Lower lobe of right lung (tissue), 2 donors: Measurements from ENCODE around the gene GPD1. TPM values are rescaled to one million over a fixed set of nuclear protein-coding genes. Genes with fewer than 3 reads are reported as not detected.
"Not testable (repeated sequence)": the region's sequence is repeated elsewhere in the genome, so short reads cannot be mapped to it uniquely, and the experiment has no call there.

Source experiments
- ATAC-seq, 2 donors: fragments of 200-7000 bp; cut with Tn5 transposase; one replicate each; pipeline ENCODE4 v1.9.1; 2020 to 2022; ENCODE audit warnings: mild to moderate bottlenecking in 2 of 2, moderate library complexity in 2 of 2
- DNase-seq: peaks from one replicate; pipeline ENCODE4 v3.0.0-alpha.2; 2020
- H3K27ac ChIP-seq: fragments of 200-600 bp; one replicate; pipeline ENCODE4 v1.8.0; 2022
- H3K27me3 ChIP-seq: fragments of 200-600 bp; one replicate; pipeline ENCODE4 v1.8.0; 2022; ENCODE audit warnings: low read depth
- H3K36me3 ChIP-seq: fragments of 200-600 bp; one replicate; pipeline ENCODE4 v1.8.0; 2022; ENCODE audit warnings: mild to moderate bottlenecking
- H3K4me1 ChIP-seq: fragments of 200-600 bp; one replicate; pipeline ENCODE4 v1.8.0; 2022
- H3K4me3 ChIP-seq: fragments of 200-600 bp; one replicate; pipeline ENCODE4 v1.8.0; 2022; ENCODE audit warnings: mild to moderate bottlenecking
- H3K9me3 ChIP-seq: fragments of 200-600 bp; one replicate; pipeline ENCODE4 v1.8.0; 2022
- CTCF ChIP-seq: fragments of 200-600 bp; IDR thresholded peaks from one replicate; pipeline ENCODE4 v1.8.0; 2022; ENCODE audit warnings: antibody characterized with exemption, mild to moderate bottlenecking
- intact Hi-C: fragments of 100-400 bp; cut with DNase I; formaldehyde crosslinking; loops from one replicate; pipeline ENCODE4 v1.11.0; 2022
- total RNA-seq: library from RNA; stranded (reverse); fragmentation: NEBNext Ultra II Directional; extraction: Animal tissue kit (Norgen Biotek cat#: 25700); gene quantifications from one replicate; pipeline ENCODE4 v1.2.1, GENCODE V29; 2021
- donor health status: DM: no; HTN: yes; CAD: no; lungs with severe emphysema.

Gene GPD1
- total RNA-seq, 1 donor from 2014 or later: 67.0 TPM

- Histone ChIP-seq H3K9me3 (no peaks in the 10 kb centered on the region), H3K27me3 (no peaks in the 10 kb centered on the region), H3K27ac (no peak overlapping the region), H3K36me3 (no peaks in the 10 kb centered on the region), H3K4me1 (no peaks in the 10 kb centered on the region), H3K4me3 (no peak overlapping the region)
- ATAC-seq (no peak), DNase-seq (no peak)
- intact Hi-C loops: no loop called here
- TF ChIP-seq CTCF: no peak
Observed at GRCh38 chr12:50149311-50149710, 45.5 kb downstream of the GPD1 start.

- intact Hi-C loops: no loop called here
- Histone ChIP-seq H3K4me3 (no peak overlapping the region), H3K4me1 (no peaks in the 10 kb centered on the region), H3K27me3 (no peaks in the 10 kb centered on the region), H3K27ac (no peak overlapping the region), H3K9me3 (no peaks in the 10 kb centered on the region), H3K36me3 (no peaks in the 10 kb centered on the region)
- no peak for TF ChIP-seq CTCF
- DNase-seq: no peak
- ATAC-seq: no peak
Observed at GRCh38 chr12:50151047-50151687, 47.4 kb downstream of the GPD1 start.

- H3K27me3 ChIP-seq, H3K27ac ChIP-seq, H3K4me1 ChIP-seq, DNase-seq, H3K9me3 ChIP-seq, H3K4me3 ChIP-seq, intact Hi-C loops, ATAC-seq, H3K36me3 ChIP-seq: not testable (repeated sequence)
Observed at GRCh38 chr12:50154947-50155346, 51.1 kb downstream of the GPD1 start.

- no peak overlapping the region for H3K4me3 ChIP-seq
- no peaks in the 10 kb centered on the region for H3K36me3 ChIP-seq
- H3K4me1 ChIP-seq: no peaks in the 10 kb centered on the region
- H3K9me3 ChIP-seq: no peaks in the 10 kb centered on the region
- H3K27ac ChIP-seq: no peak overlapping the region
- ATAC-seq (no peak), DNase-seq (no peak)
- intact Hi-C loops: no loop called here
- H3K27me3 ChIP-seq: no peaks in the 10 kb centered on the region
- TF ChIP-seq CTCF: no peak
Observed at GRCh38 chr12:50156641-50157040, 52.8 kb downstream of the GPD1 start.

GRCh38 chr12:50157259-50157658 lies 53.5 kb downstream of the GPD1 start:
- intact Hi-C loops: no loop called here
- no peak overlapping the region for H3K27ac ChIP-seq
- H3K27me3 ChIP-seq: no peaks in the 10 kb centered on the region
- H3K9me3 ChIP-seq: no peaks in the 10 kb centered on the region
- no peak for TF ChIP-seq CTCF
- DNase-seq (no peak), ATAC-seq (peak in 1 of 2 donors; percentile 66)
- H3K36me3 ChIP-seq: no peaks in the 10 kb centered on the region
- no peaks in the 10 kb centered on the region for H3K4me1 ChIP-seq
- no peak overlapping the region for H3K4me3 ChIP-seq

- intact Hi-C loops: no loop called here
Observed at GRCh38 chr12:50160643-50161042, 56.8 kb downstream of the GPD1 start.

More at GRCh38 chr12:50160643-50161042, 56.8 kb downstream of the GPD1 start:
- Histone ChIP-seq H3K4me3 (no peak overlapping the region), H3K27me3 (no peaks in the 10 kb centered on the region), H3K36me3 (no peaks in the 10 kb centered on the region), H3K4me1 (peaks cover 6% of the 10 kb centered on the region), H3K9me3 (no peaks in the 10 kb centered on the region), H3K27ac (no peak overlapping the region)
- TF ChIP-seq CTCF: no peak
- DNase-seq (no peak), ATAC-seq (no peak)

Other genes starting within 250 kb of the GPD1 start
- 2.9 TPM for gene FAIM2, start 200.1 kb upstream of the GPD1 start, total RNA-seq
- not detected for gene AQP2, start 153.3 kb upstream of the GPD1 start, total RNA-seq
- 6.4 TPM for gene AQP5, start 142.1 kb upstream of the GPD1 start, total RNA-seq
- 0.09 TPM for gene AQP6, start 131.1 kb upstream of the GPD1 start, total RNA-seq
- gene RACGAP1, start 78.5 kb upstream of the GPD1 start, total RNA-seq: 13.7 TPM
- 1.6 TPM for gene ASIC1, start 46.4 kb upstream of the GPD1 start, total RNA-seq
- 44.2 TPM for gene SMARCD1, start 18.7 kb upstream of the GPD1 start, total RNA-seq
- gene COX14, start 8.2 kb downstream of the GPD1 start, total RNA-seq: 68.0 TPM
- 37.7 TPM for gene CERS5, start 63.4 kb downstream of the GPD1 start, total RNA-seq
- gene LIMA1, start 179.5 kb downstream of the GPD1 start, total RNA-seq: 76.6 TPM